GM12801 (cell line): Measurements from ENCODE around the gene NLGN1.

ENCODE experiments used
- TF ChIP-seq, protein P1 (sequence below): IDR thresholded peaks from one replicate; pipeline ENCODE4 v1.5.1; 2011; ENCODE audit warnings: control low read depth; ENCODE audit not compliant: insufficient read length; ENCODE audit errors: extremely low read depth

Gene NLGN1

DNA sequence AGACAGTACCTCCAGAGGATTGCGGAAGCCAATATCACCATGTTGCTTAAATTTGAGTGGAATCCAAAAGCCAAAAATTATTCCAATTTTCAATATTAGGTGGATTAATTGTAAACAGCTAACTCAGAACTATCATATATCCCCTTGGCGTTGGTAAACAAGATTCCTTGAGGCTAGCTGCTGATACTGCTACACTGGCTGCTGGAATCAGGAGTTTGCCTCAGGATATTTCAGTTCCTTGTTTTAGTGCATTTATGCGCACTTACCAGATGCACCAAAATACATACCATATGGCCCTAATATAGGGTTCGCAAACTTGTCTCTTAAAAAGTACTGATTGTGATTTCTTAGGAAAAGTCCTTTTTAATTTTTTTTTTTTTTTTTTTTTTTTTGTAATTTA, 856.4 kb downstream of the NLGN1 start:
- TF ChIP-seq, protein P1, sequence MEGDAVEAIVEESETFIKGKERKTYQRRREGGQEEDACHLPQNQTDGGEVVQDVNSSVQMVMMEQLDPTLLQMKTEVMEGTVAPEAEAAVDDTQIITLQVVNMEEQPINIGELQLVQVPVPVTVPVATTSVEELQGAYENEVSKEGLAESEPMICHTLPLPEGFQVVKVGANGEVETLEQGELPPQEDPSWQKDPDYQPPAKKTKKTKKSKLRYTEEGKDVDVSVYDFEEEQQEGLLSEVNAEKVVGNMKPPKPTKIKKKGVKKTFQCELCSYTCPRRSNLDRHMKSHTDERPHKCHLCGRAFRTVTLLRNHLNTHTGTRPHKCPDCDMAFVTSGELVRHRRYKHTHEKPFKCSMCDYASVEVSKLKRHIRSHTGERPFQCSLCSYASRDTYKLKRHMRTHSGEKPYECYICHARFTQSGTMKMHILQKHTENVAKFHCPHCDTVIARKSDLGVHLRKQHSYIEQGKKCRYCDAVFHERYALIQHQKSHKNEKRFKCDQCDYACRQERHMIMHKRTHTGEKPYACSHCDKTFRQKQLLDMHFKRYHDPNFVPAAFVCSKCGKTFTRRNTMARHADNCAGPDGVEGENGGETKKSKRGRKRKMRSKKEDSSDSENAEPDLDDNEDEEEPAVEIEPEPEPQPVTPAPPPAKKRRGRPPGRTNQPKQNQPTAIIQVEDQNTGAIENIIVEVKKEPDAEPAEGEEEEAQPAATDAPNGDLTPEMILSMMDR = no peak

DNA sequence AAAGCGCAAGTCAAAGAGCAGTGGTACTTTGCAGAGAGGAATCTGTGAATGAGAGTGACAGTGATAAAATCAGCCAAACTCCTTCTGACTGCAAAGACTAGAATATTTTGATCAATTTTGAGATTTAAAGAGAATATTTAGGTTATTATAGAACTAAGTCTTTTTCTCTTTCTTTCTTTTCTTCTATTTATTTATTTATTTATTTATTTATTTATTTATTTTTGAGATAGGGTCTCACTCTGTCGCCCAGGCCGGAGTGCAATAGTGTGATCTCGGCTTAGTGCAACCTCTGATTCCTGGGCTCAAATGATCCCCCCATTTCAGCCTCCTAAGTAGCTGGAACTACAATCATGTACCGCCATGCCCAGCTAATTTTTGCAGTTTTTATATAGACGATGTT, 857.9 kb downstream of the NLGN1 start:
- TF ChIP-seq, protein P1 = no peak

DNA sequence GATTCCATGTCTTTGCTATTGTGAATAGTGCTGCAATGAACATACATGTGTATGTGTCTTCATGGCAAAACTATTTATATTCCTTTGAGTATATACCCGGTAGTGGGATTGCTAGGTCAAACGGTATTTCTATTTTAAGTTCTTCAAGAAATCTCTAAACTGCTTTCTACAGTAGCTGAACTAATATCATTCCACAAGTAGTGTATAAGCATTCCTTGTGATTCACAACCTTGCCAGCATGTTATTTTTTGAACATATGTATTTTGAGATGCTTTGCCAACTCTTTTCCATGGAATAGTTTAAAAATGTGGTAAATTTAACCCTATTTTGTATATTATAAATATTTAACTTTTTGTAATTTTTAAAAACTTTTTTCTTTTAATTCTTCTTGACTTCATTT, 868.9 kb downstream of the NLGN1 start:
- TF ChIP-seq, protein P1 = no peak

DNA sequence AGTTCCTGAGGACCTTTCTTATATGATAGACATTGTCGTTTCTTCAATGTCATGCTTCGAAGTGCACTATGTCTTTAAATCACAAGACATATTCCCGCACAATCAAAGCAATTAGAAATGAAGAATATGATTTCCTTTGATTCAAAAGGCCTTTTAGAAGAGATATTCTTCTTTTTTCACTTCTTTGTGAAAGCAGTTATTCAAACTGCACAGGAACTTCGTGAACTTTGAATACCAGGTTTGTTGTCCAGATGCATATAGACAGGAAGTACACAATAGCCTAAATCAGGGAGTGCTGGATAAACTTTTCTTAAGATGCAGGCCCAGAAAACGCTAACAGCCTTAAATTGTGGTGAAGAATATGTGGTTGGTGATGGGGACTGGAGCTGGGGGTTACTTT, 870.5 kb downstream of the NLGN1 start:
- TF ChIP-seq, protein P1 = no peak

DNA sequence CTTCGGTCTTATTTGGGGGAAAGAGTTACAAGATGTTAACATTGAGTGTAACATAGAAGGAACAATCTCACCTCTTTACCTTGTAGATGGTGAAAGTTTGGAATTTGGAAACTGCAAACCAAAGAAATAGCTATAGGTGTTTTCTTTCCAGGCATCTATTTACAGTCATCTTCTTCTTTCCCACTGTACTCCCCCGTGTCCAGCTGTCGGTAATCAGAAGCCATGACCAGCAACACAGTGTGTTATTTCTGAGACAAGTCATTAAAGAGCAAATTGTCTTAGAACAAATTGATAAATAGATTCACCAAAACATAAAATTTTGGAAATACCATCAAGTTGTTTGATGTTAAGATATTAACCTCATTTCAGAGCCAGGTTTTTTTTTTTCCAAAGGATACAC, 871.0 kb downstream of the NLGN1 start:
- TF ChIP-seq, protein P1 = no peak

DNA sequence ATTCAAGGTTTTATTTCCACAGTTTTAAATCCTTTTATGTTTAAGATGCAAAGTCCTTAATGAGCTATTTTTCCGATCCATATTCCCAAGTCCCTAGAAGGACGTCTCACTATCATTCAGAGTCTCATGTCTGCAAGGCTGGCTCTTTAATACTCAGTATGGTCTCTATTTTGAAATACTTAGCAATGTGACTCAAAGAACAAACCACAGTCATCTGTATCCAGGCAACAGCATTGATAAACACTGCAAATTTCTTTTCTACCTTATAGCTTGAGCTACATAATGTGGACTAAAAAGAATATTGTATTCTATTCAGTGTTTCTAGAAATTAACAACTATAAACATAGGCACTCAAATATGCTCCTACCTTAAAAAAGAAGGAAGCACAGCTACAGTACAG, 873.3 kb downstream of the NLGN1 start:
- TF ChIP-seq, protein P1 = no peak

DNA sequence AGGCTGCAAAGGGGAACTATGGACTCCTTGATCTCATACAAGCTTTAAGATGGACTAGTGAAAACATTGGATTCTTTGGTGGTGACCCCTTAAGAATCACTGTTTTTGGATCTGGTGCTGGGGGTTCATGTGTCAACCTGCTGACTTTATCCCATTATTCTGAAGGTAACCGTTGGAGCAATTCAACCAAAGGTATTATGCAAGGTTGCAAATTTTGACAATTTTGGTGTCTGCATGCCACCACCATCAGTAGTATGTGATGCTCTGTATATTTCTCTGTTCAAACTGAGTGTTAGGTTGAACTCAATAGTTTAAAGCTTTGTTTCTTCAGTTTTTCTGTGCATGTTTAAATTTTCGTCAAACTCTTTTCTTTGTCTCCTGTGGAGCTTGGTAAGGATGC, 877.8 kb downstream of the NLGN1 start:
- TF ChIP-seq, protein P1 = no peak

DNA sequence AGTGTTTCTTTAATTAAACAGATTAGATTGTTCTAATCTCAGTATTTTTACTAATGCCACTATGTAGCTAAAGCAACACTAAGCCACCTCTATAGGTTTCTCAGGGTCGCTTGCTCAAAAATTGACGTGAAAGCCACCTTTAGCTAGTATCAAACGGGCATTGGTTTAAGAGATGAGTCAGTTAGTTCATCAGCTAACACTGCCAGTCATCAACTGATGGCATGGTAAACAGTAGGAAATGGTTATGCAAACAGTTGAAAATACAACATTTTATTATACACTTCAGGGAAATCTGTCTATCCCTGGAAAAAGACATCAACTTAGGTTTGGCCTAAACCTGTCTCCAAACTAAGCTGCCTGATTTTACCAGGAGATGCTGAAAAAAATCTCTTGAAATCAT, 879.3 kb downstream of the NLGN1 start:
- TF ChIP-seq, protein P1 = no peak
